IMR-90 (cell line): ENCODE measurements around the gene MAP2K5. TPM values are rescaled to one million over a fixed set of nuclear protein-coding genes. Genes with fewer than 3 reads are reported as not detected.

Experiments
- ATAC-seq: fragments of 200-7000 bp; cut with Tn5 transposase; 2 replicates; pipeline ENCODE4 v1.9.1; 2020; ENCODE audit warnings: low read depth, mild to moderate bottlenecking, moderate library complexity
- BruUV-seq: library from RNA; stranded (reverse); fragments of 400-500 nt; replicated peaks from 2 replicates; lab custom pipeline; 2021; lab: Mats Ljungman, UMichigan
- CTCF ChIA-PET: fragments of 300-600 bp; formaldehyde crosslinking; extraction: SDS; loops from one replicate; lab custom pipeline; 2021; ENCODE audit warnings: antibody characterized with exemption; lab: Yijun Ruan, JAX
- POLR2A ChIA-PET: fragments of 300-600 bp; sonication (Branson Sonifier 250); formaldehyde crosslinking; loops from one replicate; lab custom pipeline; 2022; ENCODE audit warnings: antibody characterized with exemption; ENCODE audit not compliant: unreplicated experiment; lab: Charles Lee
- DNase-seq: peaks from one replicate; pipeline ENCODE4 v3.0.0; 2013
- H2AFZ ChIP-seq: replicated peaks from 2 replicates; pipeline ENCODE3; 2013; ENCODE audit warnings: low read length, mild to moderate bottlenecking; ENCODE audit not compliant: poor library complexity
- H2AK5ac ChIP-seq: 2 replicates; pipeline ENCODE4 v1.6.1; 2013; ENCODE audit warnings: low read depth, low read length, inconsistent platforms
- H2AK9ac ChIP-seq: replicated peaks from 2 replicates; pipeline ENCODE3; 2013; ENCODE audit warnings: mild to moderate bottlenecking, low read depth, low read length, moderate library complexity; ENCODE audit not compliant: poor library complexity
- H2BK120ac ChIP-seq: 2 replicates; pipeline ENCODE4 v1.6.1; 2013; ENCODE audit warnings: low read depth, low read length, inconsistent platforms
- H2BK15ac ChIP-seq: 3 replicates; pipeline ENCODE4 v1.6.1; 2013; ENCODE audit warnings: low read depth, low read length, inconsistent platforms
- H2BK20ac ChIP-seq: 2 replicates; pipeline ENCODE4 v1.6.1; 2013; ENCODE audit warnings: low read depth, mild to moderate bottlenecking, inconsistent platforms, low read length, moderate library complexity
- H2BK5ac ChIP-seq: 2 replicates; pipeline ENCODE4 v1.6.1; 2013; ENCODE audit warnings: mild to moderate bottlenecking, low read depth, low read length, inconsistent platforms; ENCODE audit not compliant: poor library complexity, severe bottlenecking
- H3K14ac ChIP-seq: replicated peaks from 2 replicates; pipeline ENCODE4 v1.6.1; 2013; ENCODE audit warnings: low read depth, low read length, inconsistent platforms
- H3K18ac ChIP-seq: 2 replicates; pipeline ENCODE4 v1.6.1; 2013; ENCODE audit warnings: low read depth, low read length, control low read depth
- H3K23ac ChIP-seq: 2 replicates; pipeline ENCODE4 v1.6.1; 2013; ENCODE audit warnings: low read depth, low read length, inconsistent platforms
- H3K27ac ChIP-seq: 2 replicates; pipeline ENCODE4 v1.5.1; 2013; ENCODE audit warnings: mild to moderate bottlenecking, control low read depth, low read length; ENCODE audit not compliant: insufficient read depth
- H3K27me3 ChIP-seq: 2 replicates; pipeline ENCODE4 v1.6.1; 2013; ENCODE audit warnings: low read length; ENCODE audit not compliant: control insufficient read depth, insufficient read depth
- H3K36me3 ChIP-seq: 2 replicates; pipeline ENCODE4 v1.6.1; 2013; ENCODE audit warnings: low read length, mixed read lengths; ENCODE audit not compliant: control insufficient read depth, insufficient read depth
- H3K4ac ChIP-seq: 2 replicates; pipeline ENCODE4 v1.6.1; 2013; ENCODE audit warnings: low read depth, low read length, inconsistent platforms
- H3K4me1 ChIP-seq: 2 replicates; pipeline ENCODE4 v1.6.1; 2013; ENCODE audit warnings: low read length, mixed read lengths; ENCODE audit not compliant: control insufficient read depth, insufficient read depth
- H3K4me2 ChIP-seq: 2 replicates; pipeline ENCODE4 v1.6.1; 2013; ENCODE audit warnings: low read depth, mild to moderate bottlenecking, control low read depth, low read length, moderate library complexity
- H3K4me3 ChIP-seq: 2 replicates; pipeline ENCODE4 v1.5.1; 2013; ENCODE audit warnings: low read depth, mild to moderate bottlenecking, control low read depth, low read length, moderate library complexity; ENCODE audit not compliant: insufficient read depth
- H3K56ac ChIP-seq: 2 replicates; pipeline ENCODE4 v1.6.1; 2013; ENCODE audit warnings: low read length, inconsistent platforms; ENCODE audit not compliant: insufficient read depth; ENCODE audit errors: extremely low read depth
- H3K79me1 ChIP-seq, 2 experiments: 2 replicates each; pipeline ENCODE4 v1.6.1; 2013; ENCODE audit warnings: low read length in 2 of 2, inconsistent platforms in 1 of 2, low read depth in 1 of 2
- H3K9ac ChIP-seq: 2 replicates; pipeline ENCODE4 v1.6.1; 2013; ENCODE audit warnings: low read depth, low read length, control low read depth
- H3K9me1 ChIP-seq: 2 replicates; pipeline ENCODE4 v1.6.1; 2013; ENCODE audit warnings: low read length, inconsistent platforms; ENCODE audit not compliant: insufficient read depth
- H3K9me3 ChIP-seq: 2 replicates; pipeline ENCODE4 v1.6.1; 2013; ENCODE audit warnings: low read length; ENCODE audit not compliant: control insufficient read depth, insufficient read depth
- H4K20me1 ChIP-seq: 2 replicates; pipeline ENCODE4 v1.6.1; 2013; ENCODE audit warnings: low read length, inconsistent platforms; ENCODE audit not compliant: insufficient read depth
- H4K5ac ChIP-seq: 2 replicates; pipeline ENCODE4 v1.6.1; 2013; ENCODE audit warnings: mild to moderate bottlenecking, low read depth, low read length, control low read depth
- H4K8ac ChIP-seq, 2 experiments: 2 replicates each; pipeline ENCODE4 v1.6.1; 2013; ENCODE audit warnings: low read depth in 2 of 2, low read length in 2 of 2, control low read depth in 1 of 2, inconsistent platforms in 1 of 2
- H4K91ac ChIP-seq: 2 replicates; pipeline ENCODE4 v1.6.1; 2013; ENCODE audit warnings: low read depth, low read length, inconsistent platforms; ENCODE audit not compliant: insufficient read depth
- CHD1 ChIP-seq: IDR thresholded peaks from 2 replicates; pipeline ENCODE4 v1.6.1; 2012; ENCODE audit warnings: low read depth, low read length, improper control_type of control experiment
- FOS ChIP-seq: fragments of 150-350 bp; IDR thresholded peaks from 2 replicates; pipeline ENCODE4 v1.6.1; 2016; ENCODE audit warnings: low read depth, low read length
- MAFK ChIP-seq: IDR thresholded peaks from 2 replicates; pipeline ENCODE4 v1.6.1; 2012; ENCODE audit warnings: low read depth, low read length, improper control_type of control experiment
- MAZ ChIP-seq: IDR thresholded peaks from 2 replicates; pipeline ENCODE4 v1.6.1; 2012; ENCODE audit warnings: low read depth, mild to moderate bottlenecking, low read length, improper control_type of control experiment, moderate library complexity, borderline replicate concordance
- MXI1 ChIP-seq: IDR thresholded peaks from 2 replicates; pipeline ENCODE4 v1.6.1; 2012; ENCODE audit warnings: low read depth, mild to moderate bottlenecking, low read length, moderate library complexity, borderline replicate concordance
- NFE2L2 ChIP-seq: fragments of 150-350 bp; IDR thresholded peaks from 2 replicates; pipeline ENCODE4 v1.6.1; 2016; ENCODE audit warnings: low read depth, mild to moderate bottlenecking, low read length
- RAD21 ChIP-seq: IDR thresholded peaks from 2 replicates; pipeline ENCODE4 v1.6.1; 2012; ENCODE audit warnings: low read length, improper control_type of control experiment
- WGBS, 2 experiments: methylation state at CpG; one replicate each; pipeline versions ENCODE4 v1.1.5 to v1.1.7; 2013; ENCODE audit warnings: missing lambda C conversion rate in 2 of 2; ENCODE audit not compliant: insufficient read length in 1 of 2; ENCODE audit errors: extremely low coverage in 2 of 2; 5-methylcytosine and 5-hydroxymethylcytosine counted together
- dilution Hi-C: fragments of 300-500 bp; cut with HindIII; formaldehyde crosslinking; loops from one replicate; pipeline ENCODE4 v1.14.3; 2018; ENCODE audit warnings: low sequenced_read_pairs; ENCODE audit not compliant: unreplicated experiment
- in situ Hi-C: fragments of 300-500 bp; cut with MboI; formaldehyde crosslinking; loops from 3 replicates; pipeline ENCODE4 v1.14.3; 2019; ENCODE audit warnings: low sequenced_read_pairs, inconsistent platforms, mixed read lengths
- intact Hi-C: fragments of 100-400 bp; cut with micrococcal nuclease; formaldehyde crosslinking; loops from 2 replicates; pipeline ENCODE4 v1.10.0; 2022
- polyA plus RNA-seq, 3 experiments: library from polyadenylated mRNA; depleted of rRNA; stranded (reverse); fragments of >200 nt; gene quantifications; 2 replicates each; pipeline ENCODE4 v1.2.3, GENCODE V29; 2012; ENCODE audit warnings: low replicate concordance in 1 of 3
- total RNA-seq: library from RNA; depleted of rRNA; stranded (reverse); fragments of >200 nt; gene quantifications from 2 replicates; pipeline ENCODE4 v1.2.3, GENCODE V29; 2012

MAP2K5 gene
- total and polyA plus RNA-seq, 2 of the 4 experiments (the other 2 are of a cell fraction): 1.6 to 6.1 TPM

GRCh38 chr15:67685008-67685599, 142.6 kb downstream of the MAP2K5 start:
- no peaks in the 10 kb centered on the region for H3K79me1 ChIP-seq
- ChIA-PET CTCF (no interaction called here), POLR2A (no interaction called here)
- H3K18ac ChIP-seq: no peak overlapping the region
- no peak overlapping the region for H3K14ac ChIP-seq
- H3K27me3 ChIP-seq: no peaks in the 10 kb centered on the region
- H2AK9ac ChIP-seq: no peak overlapping the region
- dilution Hi-C loops: no loop called here
- H2BK120ac ChIP-seq: no peak overlapping the region
- peaks cover 15% of the 10 kb centered on the region for H3K9me3 ChIP-seq
- no peak overlapping the region for H2BK15ac ChIP-seq
- DNase-seq (peak; percentile 58), ATAC-seq (no peak)
- no peak overlapping the region for H3K23ac ChIP-seq
- H3K36me3 ChIP-seq: no peaks in the 10 kb centered on the region
- no peak overlapping the region for H3K4me3 ChIP-seq
- no peaks in the 10 kb centered on the region for H3K4me1 ChIP-seq
- H2BK5ac ChIP-seq: no peak overlapping the region
- no peak overlapping the region for H3K9ac ChIP-seq
- no peak overlapping the region for H2AK5ac ChIP-seq
- no peak overlapping the region for H2AFZ ChIP-seq
- H3K27ac ChIP-seq: no peak overlapping the region
- no peak overlapping the region for H2BK20ac ChIP-seq
- in situ Hi-C loops: no loop called here
- H3K56ac ChIP-seq: no peak overlapping the region
- no peak overlapping the region for H3K4me2 ChIP-seq
- no peak overlapping the region for H4K91ac ChIP-seq
- TF ChIP-seq CHD1 (no peak), NFE2L2 (no peak), FOS (no peak), RAD21 (no peak), MXI1 (no peak), MAZ (no peak), MAFK (no peak)
- WGBS, 2 experiments: no CpG with 5 or more reads among the region's 3 CpGs
- no peaks in the 10 kb centered on the region for H3K9me1 ChIP-seq
- intact Hi-C loops: no loop called here
- no TSS peak for BruUV-seq
- H4K8ac ChIP-seq: no peak overlapping the region
- no peak overlapping the region for H3K4ac ChIP-seq
- no peaks in the 10 kb centered on the region for H4K20me1 ChIP-seq
- no peak overlapping the region for H4K5ac ChIP-seq
